Mesenchymal stem cell (in vitro differentiated cells and primary cell): Measurements from ENCODE around the gene CELF4.

ENCODE experiments used
- DNase-seq: peaks from one replicate; pipeline ENCODE4 v3.0.0-alpha.2; 2013
- H2AFZ ChIP-seq: one replicate; pipeline ENCODE4 v1.6.1; 2013; ENCODE audit warnings: low read depth, mild to moderate bottlenecking, control low read depth, inconsistent platforms, low read length, moderate library complexity
- H2AK5ac ChIP-seq: 2 replicates; pipeline ENCODE4 v1.6.1; 2013; ENCODE audit warnings: low read length, moderate library complexity, mild to moderate bottlenecking, inconsistent platforms; ENCODE audit not compliant: severe bottlenecking
- H2BK120ac ChIP-seq: one replicate; pipeline ENCODE4 v1.6.1; 2013; ENCODE audit warnings: low read depth, mild to moderate bottlenecking, inconsistent platforms, low read length, moderate library complexity
- H2BK12ac ChIP-seq, 2 experiments: one replicate each; pipeline ENCODE4 v1.6.1; 2013; ENCODE audit warnings: inconsistent platforms in 2 of 2, low read length in 2 of 2, mild to moderate bottlenecking in 2 of 2, moderate library complexity in 2 of 2, control low read depth in 1 of 2
- H2BK15ac ChIP-seq: one replicate; pipeline ENCODE4 v1.6.1; 2013; ENCODE audit warnings: mild to moderate bottlenecking, low read depth, inconsistent platforms; ENCODE audit not compliant: poor library complexity, severe bottlenecking
- H2BK5ac ChIP-seq: 2 replicates; pipeline ENCODE4 v1.6.1; 2013; ENCODE audit warnings: low read depth, mild to moderate bottlenecking, low read length, control low read depth, inconsistent platforms; ENCODE audit not compliant: poor library complexity, severe bottlenecking
- H3K14ac ChIP-seq, 2 experiments: one replicate each; pipeline ENCODE4 v1.6.1; 2013; ENCODE audit warnings: inconsistent platforms in 2 of 2, low read length in 2 of 2, control low read depth in 1 of 2, mild to moderate bottlenecking in 1 of 2, moderate library complexity in 1 of 2
- H3K18ac ChIP-seq, 2 experiments: one replicate each; pipeline ENCODE4 v1.6.1; 2013; ENCODE audit warnings: inconsistent platforms in 2 of 2, low read length in 2 of 2, control low read depth in 1 of 2, low read depth in 1 of 2, mild to moderate bottlenecking in 1 of 2
- H3K23ac ChIP-seq, 2 experiments: one replicate each; pipeline ENCODE4 v1.6.1; 2013; ENCODE audit warnings: inconsistent platforms in 2 of 2, low read length in 2 of 2, mild to moderate bottlenecking in 2 of 2, moderate library complexity in 2 of 2, control low read depth in 1 of 2
- H3K27ac ChIP-seq: 2 replicates; pipeline ENCODE4 v1.5.1; 2013; ENCODE audit warnings: mild to moderate bottlenecking, moderate library complexity, low read length, control low read depth, inconsistent platforms; ENCODE audit not compliant: poor library complexity, severe bottlenecking
- H3K27me3 ChIP-seq, 2 experiments: 2 replicates each; pipeline versions ENCODE4 v1.6.1 to v1.7.0; 2013; ENCODE audit warnings: low read length in 2 of 2, mild to moderate bottlenecking in 2 of 2, moderate library complexity in 2 of 2, control low read depth in 1 of 2, inconsistent platforms in 1 of 2; ENCODE audit not compliant: control insufficient read depth in 1 of 2, insufficient read depth in 1 of 2
- H3K36me3 ChIP-seq, 2 experiments: 2 replicates each; pipeline versions ENCODE4 v1.6.1 to v1.7.0; 2013; ENCODE audit warnings: low read length in 2 of 2, control low read depth in 1 of 2, inconsistent platforms in 1 of 2, low read depth in 1 of 2, mild to moderate bottlenecking in 1 of 2; ENCODE audit not compliant: insufficient read depth in 2 of 2, control insufficient read depth in 1 of 2
- H3K4ac ChIP-seq, 2 experiments: one replicate each; pipeline ENCODE4 v1.6.1; 2013; ENCODE audit warnings: inconsistent platforms in 2 of 2, low read length in 2 of 2, mild to moderate bottlenecking in 2 of 2, moderate library complexity in 2 of 2, control low read depth in 1 of 2, low read depth in 1 of 2
- H3K4me1 ChIP-seq: 2 replicates; pipeline ENCODE4 v1.6.1; 2013; ENCODE audit warnings: low read depth, low read length, control low read depth; ENCODE audit not compliant: control insufficient read depth, insufficient read depth
- H3K4me2 ChIP-seq: 2 replicates; pipeline ENCODE4 v1.6.1; 2013; ENCODE audit warnings: low read length, mild to moderate bottlenecking, inconsistent platforms; ENCODE audit not compliant: poor library complexity, severe bottlenecking
- H3K4me3 ChIP-seq, 2 experiments: 2 replicates each; pipeline versions ENCODE4 v1.5.1 to v1.7.0; 2013; ENCODE audit warnings: low read length in 2 of 2, mild to moderate bottlenecking in 2 of 2, control low read depth in 1 of 2, low read depth in 1 of 2; ENCODE audit not compliant: insufficient read depth in 1 of 2
- H3K79me1 ChIP-seq: replicated peaks from 2 replicates; pipeline ENCODE4 v1.6.1; 2013; ENCODE audit warnings: mild to moderate bottlenecking, control low read depth, low read length, inconsistent platforms; ENCODE audit not compliant: poor library complexity, severe bottlenecking
- H3K9ac ChIP-seq: 2 replicates; pipeline ENCODE4 v1.7.0; 2013; ENCODE audit warnings: mild to moderate bottlenecking, low read length, moderate library complexity
- H3K9me3 ChIP-seq: 2 replicates; pipeline ENCODE4 v1.7.0; 2013; ENCODE audit warnings: mild to moderate bottlenecking, low read length; ENCODE audit not compliant: control insufficient read depth
- H4K8ac ChIP-seq: one replicate; pipeline ENCODE4 v1.6.1; 2013; ENCODE audit warnings: inconsistent platforms, mild to moderate bottlenecking, low read length, moderate library complexity
- H4K91ac ChIP-seq: one replicate; pipeline ENCODE4 v1.6.1; 2013; ENCODE audit warnings: mild to moderate bottlenecking, low read length, inconsistent platforms
- WGBS: methylation state at CpG from one replicate; pipeline ENCODE4 v1.1.7; 2013; ENCODE audit warnings: mixed read lengths; 5-methylcytosine and 5-hydroxymethylcytosine counted together

Gene CELF4

GRCh38 chr18:37408676-37409265 is 156.8 kb downstream of the CELF4 start:
- Histone ChIP-seq H3K27me3 (peaks cover 0 to 10% of the 10 kb centered on the region in 2 experiments), H2BK120ac (no peak overlapping the region), H3K23ac (no peak overlapping the region), H3K27ac (no peak overlapping the region), H4K8ac (no peak overlapping the region), H3K79me1 (no peaks in the 10 kb centered on the region), H3K4me3 (no peak overlapping the region), H3K4me2 (no peak overlapping the region), H2BK12ac (no peak overlapping the region), H3K4me1 (peaks cover under 1% of the 10 kb centered on the region), H3K14ac (no peak overlapping the region), H4K91ac (peak overlapping the region; percentile 18), H3K9me3 (no peaks in the 10 kb centered on the region), H3K9ac (no peak overlapping the region), H2AFZ (no peak overlapping the region), H2AK5ac (no peak overlapping the region), H3K18ac (no peak overlapping the region), H2BK15ac (no peak overlapping the region), H3K4ac (no peak overlapping the region), H2BK5ac (no peak overlapping the region), H3K36me3 (no peaks in the 10 kb centered on the region)
- no peak for DNase-seq
- WGBS: 88% methylated on average over 12 of the region's 12 CpGs

DNA sequence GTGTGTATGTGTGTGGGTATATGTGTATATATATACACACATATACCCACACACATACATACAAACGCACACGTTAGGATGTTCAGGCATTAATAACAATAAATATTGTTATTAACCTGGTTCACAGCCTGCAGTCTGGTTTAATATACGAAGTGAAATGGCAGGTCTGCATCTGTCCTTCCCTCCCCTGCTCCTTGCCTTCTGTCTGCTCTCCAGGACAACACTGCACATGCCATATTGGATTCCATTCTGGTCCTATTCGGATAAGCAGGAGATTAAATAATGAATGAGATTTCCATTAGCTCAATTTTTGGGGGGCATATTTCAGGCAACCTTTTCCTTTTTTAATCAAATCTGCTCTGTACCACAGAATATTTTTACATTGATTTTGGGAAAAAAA is 158.0 kb downstream of the CELF4 start:
- DNase-seq: no peak
- Histone ChIP-seq H4K91ac (no peak overlapping the region), H3K27ac (no peak overlapping the region), H3K4me1 (peaks cover 11% of the 10 kb centered on the region), H3K9me3 (no peaks in the 10 kb centered on the region), H2AK5ac (no peak overlapping the region), H2BK12ac (no peak overlapping the region), H2BK15ac (no peak overlapping the region), H3K27me3 (peaks cover 0 to 10% of the 10 kb centered on the region in 2 experiments), H3K36me3 (no peaks in the 10 kb centered on the region), H3K79me1 (no peaks in the 10 kb centered on the region), H3K4me3 (no peak overlapping the region), H3K18ac (no peak overlapping the region), H3K23ac (no peak overlapping the region), H3K4me2 (no peak overlapping the region), H2BK120ac (no peak overlapping the region), H3K4ac (no peak overlapping the region), H4K8ac (no peak overlapping the region), H3K9ac (no peak overlapping the region), H2AFZ (no peak overlapping the region), H3K14ac (no peak overlapping the region), H2BK5ac (no peak overlapping the region)
- 69% methylated on average over 1 of the region's 4 CpGs for WGBS

DNA sequence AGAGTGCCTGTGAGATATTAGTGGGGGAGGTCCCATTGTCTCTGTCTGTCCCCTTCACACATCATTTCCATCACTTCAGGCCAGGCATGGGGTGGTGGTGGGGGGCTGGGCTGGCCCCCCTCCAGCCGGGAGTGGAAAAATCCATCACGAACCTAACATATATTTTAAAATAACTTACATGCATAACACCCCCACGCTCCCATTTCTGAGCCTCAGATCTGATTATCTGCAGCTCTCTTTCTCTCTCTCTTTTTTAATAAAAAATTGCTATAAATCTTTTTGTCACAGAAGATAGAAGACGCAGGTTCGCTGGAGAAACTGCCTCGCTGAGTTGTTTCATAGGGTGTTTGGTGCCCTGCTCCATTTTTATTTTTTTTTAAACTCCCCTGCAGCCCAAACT is 159.8 kb downstream of the CELF4 start:
- no peak overlapping the region for H3K4me3 ChIP-seq
- H3K36me3 ChIP-seq: no peaks in the 10 kb centered on the region
- no peak for DNase-seq
- peaks cover 12% of the 10 kb centered on the region for H3K4me1 ChIP-seq
- peaks cover 0 to 10% of the 10 kb centered on the region in 2 experiments for H3K27me3 ChIP-seq
- no peak overlapping the region for H4K8ac ChIP-seq
- no peak overlapping the region for H2BK12ac ChIP-seq
- no peak overlapping the region for H3K23ac ChIP-seq
- no peak overlapping the region for H3K27ac ChIP-seq
- no peak overlapping the region for H3K4me2 ChIP-seq
- H3K4ac ChIP-seq: no peak overlapping the region
- H3K9ac ChIP-seq: no peak overlapping the region
- no peak overlapping the region for H3K14ac ChIP-seq
- WGBS: 96% methylated on average over 2 of the region's 6 CpGs
- H2BK15ac ChIP-seq: no peak overlapping the region
- no peak overlapping the region for H2BK120ac ChIP-seq
- H4K91ac ChIP-seq: no peak overlapping the region
- H2AK5ac ChIP-seq: no peak overlapping the region
- no peaks in the 10 kb centered on the region for H3K79me1 ChIP-seq
- H2BK5ac ChIP-seq: no peak overlapping the region
- H2AFZ ChIP-seq: no peak overlapping the region
- no peaks in the 10 kb centered on the region for H3K9me3 ChIP-seq
- no peak overlapping the region for H3K18ac ChIP-seq

GRCh38 chr18:37405229-37405628 is 160.4 kb downstream of the CELF4 start:
- no peak overlapping the region for H2BK5ac ChIP-seq
- H4K8ac ChIP-seq: no peak overlapping the region
- 87% methylated on average over 4 of the region's 4 CpGs for WGBS
- H3K23ac ChIP-seq: no peak overlapping the region
- H3K9ac ChIP-seq: no peak overlapping the region
- peaks cover 12% of the 10 kb centered on the region for H3K4me1 ChIP-seq
- no peak overlapping the region for H3K27ac ChIP-seq
- no peak overlapping the region for H2BK15ac ChIP-seq
- H2AFZ ChIP-seq: no peak overlapping the region
- no peak overlapping the region for H3K4me3 ChIP-seq
- no peak overlapping the region for H4K91ac ChIP-seq
- no peak overlapping the region for H2AK5ac ChIP-seq
- H3K14ac ChIP-seq: no peak overlapping the region
- no peaks in the 10 kb centered on the region for H3K9me3 ChIP-seq
- no peak for DNase-seq
- H2BK12ac ChIP-seq: peak overlapping the region; percentile 5 to 61
- no peak overlapping the region for H2BK120ac ChIP-seq
- peaks cover 0 to 10% of the 10 kb centered on the region in 2 experiments for H3K27me3 ChIP-seq
- no peaks in the 10 kb centered on the region for H3K36me3 ChIP-seq
- H3K4ac ChIP-seq: no peak overlapping the region
- no peak overlapping the region for H3K18ac ChIP-seq
- H3K4me2 ChIP-seq: no peak overlapping the region
- H3K79me1 ChIP-seq: no peaks in the 10 kb centered on the region
